ENCODE results near the gene RGS7BP.
"Not testable (repeated sequence)": the region's sequence is repeated elsewhere in the genome, so short reads cannot be mapped to it uniquely, and the experiment has no call there.

The RGS7BP gene

DNA sequence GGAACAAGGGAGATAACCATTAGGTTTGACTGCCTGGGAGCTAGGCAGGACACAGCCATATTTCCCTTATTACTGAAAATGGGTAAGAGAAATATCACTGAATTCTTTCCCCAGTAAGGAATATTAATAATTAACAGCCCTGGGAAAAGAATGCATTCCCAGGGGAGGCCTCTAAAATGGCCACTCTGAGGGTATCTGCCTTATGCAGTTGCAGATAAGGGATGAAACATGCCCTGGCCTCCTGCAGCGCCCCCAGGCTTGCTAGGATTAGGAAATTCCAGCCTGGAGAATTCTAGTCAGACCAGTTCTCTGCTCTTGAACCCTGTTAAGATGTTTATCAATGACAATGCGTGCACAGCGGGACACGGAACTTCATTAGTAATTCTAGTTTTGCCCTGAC lies 52.8 kb downstream of the RGS7BP start:
- not testable (repeated sequence) for DNase-seq (ENCODE audit: low read depth)

DNA sequence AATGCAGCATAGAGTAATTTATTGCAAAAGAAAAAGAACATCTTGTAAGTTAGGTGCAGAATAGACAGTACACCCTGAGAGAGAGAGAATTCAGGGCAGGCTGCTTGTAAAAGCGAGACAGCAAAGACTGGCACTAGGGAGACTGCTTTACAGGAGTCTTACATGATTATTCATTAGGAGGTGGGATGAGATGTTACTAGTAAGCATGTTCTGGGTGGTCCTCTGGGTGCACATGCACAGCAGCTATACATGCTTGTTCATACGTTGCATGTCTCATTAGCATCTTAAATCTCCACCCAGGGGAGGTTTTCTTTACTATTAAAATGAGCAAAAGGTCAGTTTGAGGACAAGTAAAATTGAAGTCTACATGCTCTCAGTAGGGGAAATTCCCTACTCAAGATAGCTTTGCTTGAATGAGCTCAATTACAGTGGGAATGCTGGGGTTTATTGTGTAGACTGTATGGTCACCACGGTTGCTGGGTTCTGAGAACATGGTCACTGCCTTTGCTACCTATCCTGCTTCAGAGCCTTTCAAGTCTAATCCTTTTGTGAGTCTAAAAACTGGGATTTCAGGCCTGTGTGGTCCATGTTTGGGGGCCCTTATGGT lies 60.6 kb downstream of the RGS7BP start:
- DNase-seq (ENCODE audit: low read depth), result no peak

DNA sequence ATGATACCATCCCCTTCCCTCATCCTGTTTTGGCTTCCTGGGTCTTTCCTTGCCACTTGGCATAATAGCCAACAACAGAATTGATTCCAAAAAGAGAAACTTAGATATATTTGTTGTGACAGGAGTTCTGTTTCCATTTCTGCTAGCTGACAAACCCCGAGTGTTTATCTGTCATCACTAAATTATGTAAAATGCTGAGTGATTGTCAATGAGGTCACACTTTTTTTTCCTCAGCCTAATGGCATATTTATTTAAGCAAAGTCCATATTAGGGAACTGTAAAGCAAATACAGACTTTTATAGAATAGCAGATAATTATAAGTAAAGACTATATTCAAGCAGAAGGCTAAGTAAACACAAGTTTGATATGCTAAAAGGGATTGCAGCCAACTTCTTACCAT lies 64.0 kb downstream of the RGS7BP start:
- no peak for DNase-seq (ENCODE audit: low read depth)

DNA sequence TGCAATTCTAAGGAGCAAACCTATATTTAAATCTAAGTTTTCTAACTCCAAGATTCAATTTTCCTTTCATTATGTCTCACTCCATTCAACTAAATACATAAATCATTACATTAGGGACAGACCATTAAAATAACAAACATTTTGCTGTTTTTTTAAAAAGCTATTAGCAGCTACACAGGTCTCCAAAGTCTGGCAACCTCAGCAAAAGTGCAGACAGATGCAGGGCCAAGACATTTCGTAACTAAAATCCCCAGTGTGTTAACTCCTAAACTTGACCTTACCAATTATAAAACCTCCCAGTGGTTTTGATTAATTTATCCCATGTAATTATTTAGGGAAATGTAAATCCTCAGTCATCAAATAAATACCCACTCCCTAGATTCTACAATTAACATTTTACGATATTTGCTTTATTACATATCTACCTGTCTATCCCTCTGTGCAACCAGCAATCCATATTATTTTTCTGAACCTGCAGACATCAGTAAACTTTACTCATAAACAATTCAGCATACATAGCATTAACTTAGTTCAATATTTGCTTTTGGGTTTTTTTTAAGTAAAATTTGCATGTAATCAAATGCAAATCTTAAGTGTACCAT lies 64.7 kb downstream of the RGS7BP start:
- no peak for DNase-seq (ENCODE audit: low read depth)

DNA sequence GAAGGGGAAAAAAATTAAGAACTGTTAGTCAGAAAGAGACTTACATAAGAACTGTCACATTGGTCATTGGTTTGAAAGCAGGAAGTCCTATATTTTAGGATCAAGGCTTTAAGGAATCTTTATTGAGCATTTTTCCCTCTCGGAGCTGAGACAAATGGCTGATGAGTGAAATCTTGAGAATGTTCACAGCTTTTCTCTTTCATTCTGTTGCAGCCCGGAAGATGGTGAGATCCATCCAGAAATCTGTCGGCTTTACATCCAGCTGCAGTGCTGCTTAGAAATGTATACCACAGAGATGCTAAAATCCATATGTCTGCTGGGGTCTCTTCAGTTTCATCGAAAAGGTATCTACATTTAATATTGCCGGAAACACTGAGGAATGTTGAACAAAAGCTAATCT lies 69.7 kb downstream of the RGS7BP start:
- no peak for DNase-seq (ENCODE audit: low read depth)

DNA sequence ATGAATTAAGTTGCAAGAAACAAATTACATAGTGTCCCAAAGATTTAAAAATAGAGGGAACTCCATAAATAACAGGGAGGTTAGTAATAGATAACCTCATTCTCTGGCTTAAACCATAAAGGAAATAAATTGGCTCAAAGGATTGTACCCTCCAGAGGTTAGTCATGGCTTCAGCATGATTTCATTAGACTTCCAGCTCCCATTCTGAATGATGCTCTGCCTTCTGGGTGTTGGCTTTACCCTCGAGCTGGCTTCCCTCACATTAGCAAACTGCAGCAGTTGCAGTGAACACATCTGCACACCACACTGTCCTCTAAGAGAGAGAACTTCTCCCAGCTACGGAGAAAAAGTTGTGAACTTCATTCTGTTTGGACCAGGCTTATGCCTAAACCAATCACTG lies 70.4 kb downstream of the RGS7BP start:
- DNase-seq (ENCODE audit: low read depth), result no peak

DNA sequence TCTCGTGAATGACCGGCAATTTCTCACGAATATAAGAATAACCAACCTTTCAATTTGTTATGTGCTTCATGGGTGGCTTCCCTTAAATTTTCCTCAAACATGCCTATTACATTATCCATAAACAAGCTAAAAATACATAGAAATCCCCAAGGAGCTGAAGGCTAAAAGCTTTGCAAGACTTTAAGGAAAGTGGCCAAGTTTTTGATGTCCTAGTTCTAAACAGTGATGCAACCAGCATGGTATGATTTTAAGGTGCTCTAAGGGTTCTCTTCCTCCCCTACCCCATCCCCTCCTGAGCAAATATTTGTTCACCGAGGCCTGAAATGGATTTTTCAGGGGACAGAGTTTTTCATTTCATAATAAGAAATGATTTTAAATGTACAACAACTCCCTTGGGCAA lies 79.8 kb downstream of the RGS7BP start:
- DNase-seq (ENCODE audit: low read depth), result no peak

DNA sequence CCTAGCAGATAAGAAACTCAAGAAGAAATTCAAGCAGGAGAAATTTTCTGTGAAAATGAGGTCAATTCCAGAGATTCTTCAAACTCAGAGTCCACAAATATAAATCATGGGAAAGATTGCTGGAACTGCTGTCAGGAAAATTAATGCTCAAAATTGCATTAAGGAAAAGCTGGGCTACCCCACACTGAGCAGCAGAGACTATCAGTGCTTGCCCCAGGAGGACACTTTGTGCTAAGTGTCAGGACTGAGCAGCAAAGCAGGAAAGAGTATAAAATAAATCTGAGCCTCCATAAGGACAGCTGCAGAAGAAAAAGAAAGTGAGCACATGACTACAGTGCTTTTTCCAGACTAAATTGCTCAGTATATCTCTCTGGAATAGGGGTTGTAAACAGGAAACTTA lies 81.6 kb downstream of the RGS7BP start:
- no peak for DNase-seq (ENCODE audit: low read depth)

DNA sequence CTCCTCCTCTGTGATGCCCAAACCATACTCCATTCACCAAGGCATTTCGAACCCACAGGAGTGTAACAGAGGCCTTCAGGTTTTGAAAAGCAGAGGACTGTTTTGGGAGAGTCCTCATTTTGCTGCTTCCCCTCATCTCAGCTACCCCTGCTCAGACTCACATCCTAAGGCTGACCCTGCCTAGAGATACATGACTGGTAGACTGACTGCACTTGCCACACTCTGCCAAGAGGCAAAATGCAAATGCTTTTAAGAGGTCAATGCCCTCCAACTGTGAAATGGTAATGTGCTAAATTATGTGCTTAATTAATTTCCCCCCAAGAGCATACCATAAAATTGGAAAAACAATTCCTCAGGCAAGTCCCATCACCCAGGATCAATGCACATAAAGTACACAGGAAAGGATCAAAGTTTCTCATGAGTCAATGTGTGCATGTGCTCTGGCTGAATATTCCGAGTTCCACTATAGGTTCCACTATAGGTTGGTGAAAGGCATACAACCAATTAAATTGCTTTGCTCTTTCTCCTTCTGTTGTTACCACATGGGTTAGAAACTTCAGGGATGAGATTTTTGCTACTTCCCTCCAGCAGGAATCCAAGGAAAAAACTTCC lies 87.0 kb downstream of the RGS7BP start:
- DNase-seq (ENCODE audit: low read depth), result no peak

DNA sequence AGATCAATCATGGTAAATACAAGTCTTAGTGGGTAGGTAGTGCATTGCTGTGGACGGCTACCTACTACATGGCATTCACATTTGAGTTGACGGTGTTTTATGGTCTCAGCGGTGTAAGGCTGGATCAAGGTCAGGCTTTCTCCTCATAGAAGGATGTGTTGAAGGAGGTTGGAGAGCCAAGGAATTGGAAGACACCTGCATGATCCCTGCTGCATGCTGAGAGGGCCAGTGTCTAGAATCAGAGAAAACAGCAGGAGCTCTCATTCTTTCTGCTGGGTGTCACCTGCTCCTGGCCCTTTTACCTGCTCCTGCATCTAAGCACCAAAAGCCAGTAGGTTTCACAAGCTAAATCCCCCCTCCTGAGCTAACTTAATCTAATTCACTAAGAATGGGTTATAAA lies 88.2 kb downstream of the RGS7BP start:
- DNase-seq (ENCODE audit: low read depth), result no peak

DNA sequence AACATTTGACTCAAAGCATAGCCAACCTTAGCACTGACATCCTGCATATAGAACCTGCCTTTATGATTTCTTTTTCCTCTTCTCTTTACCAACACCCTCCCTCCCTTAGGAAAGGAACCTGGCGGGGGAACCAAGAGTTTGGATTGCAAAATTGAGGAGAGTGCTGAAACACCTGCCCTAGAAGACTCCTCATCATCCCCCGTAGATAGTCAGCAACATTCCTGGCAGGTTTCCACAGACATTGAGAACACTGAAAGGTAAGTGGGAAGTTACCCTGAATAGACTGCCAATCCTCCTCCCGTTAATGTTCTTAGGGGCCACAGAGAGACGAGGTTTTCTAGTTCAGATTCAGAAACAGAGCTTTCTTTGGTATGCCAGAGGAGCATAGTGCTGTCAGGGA lies 88.8 kb downstream of the RGS7BP start:
- no peak for DNase-seq (ENCODE audit: low read depth)

DNA sequence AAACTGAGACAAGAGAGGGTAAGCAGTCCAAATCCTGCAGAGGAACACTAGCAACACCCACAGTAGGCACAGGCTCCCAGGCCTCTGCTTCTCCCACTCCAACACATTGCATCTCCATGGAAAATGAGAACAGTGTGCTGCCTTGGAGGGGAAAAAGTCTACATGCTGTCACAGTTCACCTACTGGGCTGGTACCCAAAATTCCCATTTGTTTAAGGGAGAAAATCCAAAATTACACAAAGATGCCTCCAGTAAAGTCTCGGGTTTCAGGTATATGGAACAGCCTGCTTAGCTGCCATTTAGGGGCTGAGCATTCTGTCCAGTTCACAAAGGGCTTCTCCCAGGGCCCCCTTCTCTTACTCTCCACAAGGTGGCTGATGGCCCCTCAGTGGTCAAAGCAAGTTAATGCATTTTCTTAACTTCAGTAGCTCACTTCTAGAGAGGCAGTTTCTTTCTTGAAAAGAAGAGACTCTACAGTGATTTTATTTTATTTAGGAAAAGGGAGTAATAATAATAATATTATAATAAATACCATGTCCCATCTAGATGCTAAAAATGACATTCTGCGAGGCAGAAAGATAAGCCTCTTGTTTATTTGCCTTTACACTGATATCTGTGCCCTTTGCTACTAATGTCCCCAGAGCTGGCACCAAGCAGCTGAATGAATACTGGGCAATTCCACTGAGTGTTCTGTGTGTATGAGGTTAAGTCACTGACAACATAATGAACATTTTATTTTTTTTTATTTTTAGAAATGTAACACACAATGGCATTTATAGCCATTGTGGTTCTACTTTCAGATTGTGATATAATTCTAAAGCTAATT lies 89.4 kb downstream of the RGS7BP start:
- no peak for DNase-seq (ENCODE audit: low read depth)

DNA sequence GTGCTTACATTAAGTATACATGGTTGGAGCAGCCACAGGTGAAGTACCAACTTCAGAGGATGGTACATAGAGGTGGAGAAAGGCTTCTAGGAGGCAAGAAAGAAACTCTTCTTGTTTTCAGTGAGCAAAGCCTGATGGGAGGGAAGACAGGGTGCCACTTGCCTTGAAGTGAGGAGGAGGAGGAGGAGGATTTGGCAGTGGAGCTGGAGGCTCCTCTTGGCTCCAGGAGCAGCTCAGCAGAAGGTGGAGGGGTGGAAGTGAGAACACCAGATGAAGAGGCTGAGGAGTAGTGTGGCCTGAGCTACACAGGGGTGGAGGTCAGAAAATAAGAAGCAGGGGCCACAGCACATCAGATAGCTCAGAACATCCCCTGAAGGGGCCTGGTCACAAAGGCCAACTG lies 93.4 kb downstream of the RGS7BP start:
- no peak for DNase-seq (ENCODE audit: low read depth)

DNA sequence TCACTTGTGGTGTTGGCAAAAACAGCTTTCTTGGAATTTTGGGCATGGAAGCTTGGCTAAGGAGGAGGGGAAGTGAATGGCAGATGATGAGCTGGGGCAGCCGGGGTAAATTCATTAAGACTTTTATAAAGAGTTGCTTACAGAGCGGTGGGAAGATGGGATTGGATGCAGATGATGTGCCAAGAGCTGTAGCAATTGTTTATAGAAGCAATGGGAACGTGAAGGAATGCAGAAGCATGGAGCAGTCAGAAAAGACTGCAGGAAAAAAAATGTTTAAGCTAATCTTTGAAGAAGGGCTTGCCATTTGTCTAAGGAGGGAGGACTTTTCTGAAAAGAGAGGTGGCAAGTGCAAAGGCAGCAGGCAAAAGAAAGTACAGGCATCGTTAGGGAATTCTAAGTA lies 97.9 kb downstream of the RGS7BP start:
- DNase-seq (ENCODE audit: low read depth), result no peak

DNA sequence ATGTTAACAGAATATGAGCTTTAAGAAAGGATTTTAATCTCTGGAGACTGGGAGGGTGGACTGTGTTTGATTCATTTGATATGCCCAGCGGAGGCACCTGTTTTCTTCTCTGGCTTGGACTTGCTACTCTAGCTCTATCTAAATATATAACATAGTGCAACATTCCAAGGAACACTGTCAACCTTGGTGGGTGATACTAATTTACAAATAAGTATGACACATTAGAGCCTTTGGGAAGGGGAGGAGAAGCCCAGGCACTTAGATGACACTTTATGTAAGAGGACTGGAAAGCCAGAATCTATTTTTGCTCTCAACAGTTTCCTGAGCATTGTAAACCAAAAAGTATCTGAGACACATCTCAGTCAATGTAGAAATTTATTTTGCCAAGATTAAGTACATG lies 101.1 kb downstream of the RGS7BP start:
- DNase-seq (ENCODE audit: low read depth), result no peak

DNA sequence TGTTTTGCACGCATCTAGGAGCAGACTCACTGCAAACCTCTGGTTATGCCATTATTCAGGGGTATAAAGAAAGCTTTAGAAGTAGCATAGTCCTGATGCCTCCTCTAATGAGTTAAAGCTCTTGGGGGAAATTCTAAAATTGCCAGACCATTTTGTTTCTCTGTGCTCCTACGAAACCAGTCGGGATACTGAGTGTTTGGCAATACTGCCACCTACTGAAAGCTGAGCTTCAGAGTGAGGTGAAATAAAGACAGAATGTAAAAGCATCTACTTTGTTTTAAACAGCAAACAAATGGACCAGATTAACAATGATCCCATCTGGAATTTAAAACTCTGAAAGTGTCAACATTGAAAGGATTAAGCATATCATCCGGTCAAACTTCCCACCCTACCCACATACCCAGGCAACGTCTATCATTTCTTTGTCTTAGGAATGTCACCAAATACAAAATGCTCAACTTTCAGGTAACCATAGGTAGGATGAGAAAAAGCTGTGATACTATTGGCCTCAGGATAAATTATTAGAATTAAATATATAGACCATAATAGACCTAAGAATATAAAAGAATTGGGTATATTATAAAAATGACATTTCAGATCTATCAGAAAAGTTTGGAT lies 106.6 kb downstream of the RGS7BP start:
- no peak for DNase-seq (ENCODE audit: low read depth)

DNA sequence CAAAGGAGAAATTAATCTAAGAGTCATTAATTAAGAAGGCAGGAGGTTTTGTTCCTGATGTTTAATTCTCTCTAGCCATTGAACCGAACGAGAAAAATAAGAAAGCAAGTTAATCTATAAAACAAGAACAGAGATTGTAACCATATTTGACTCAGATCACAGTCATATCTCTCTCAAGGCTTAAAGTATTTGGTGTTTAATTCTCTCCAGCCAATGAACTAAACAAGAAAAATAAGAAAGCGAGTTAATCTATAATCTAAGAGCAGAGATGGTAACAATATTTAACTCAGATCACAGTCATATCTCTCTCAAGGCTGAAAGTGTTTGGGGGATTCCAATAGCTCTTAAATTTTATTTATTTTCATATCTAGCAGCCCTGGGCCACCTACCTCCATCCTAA lies 110.1 kb downstream of the RGS7BP start:
- DNase-seq (ENCODE audit: low read depth), result no peak

DNA sequence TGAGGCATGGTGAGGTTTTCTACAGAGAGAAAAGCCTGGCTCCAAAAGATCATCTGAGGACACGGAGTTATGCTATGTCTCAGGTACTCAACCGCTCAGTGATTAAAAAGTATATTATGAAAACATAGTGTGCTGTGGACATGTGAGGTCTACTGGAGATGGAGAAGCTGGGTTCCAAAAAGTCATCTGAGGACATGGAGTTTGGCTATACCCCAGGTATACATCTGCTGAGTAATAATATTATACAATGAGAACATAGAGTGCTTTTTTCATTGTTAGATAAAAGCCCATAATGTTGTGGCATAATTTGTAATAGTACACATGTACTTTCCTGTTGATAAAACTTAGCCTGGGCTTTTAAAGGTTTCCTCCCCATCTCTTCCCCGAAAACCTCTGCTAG lies 113.8 kb downstream of the RGS7BP start:
- no peak for DNase-seq (ENCODE audit: low read depth)

DNA sequence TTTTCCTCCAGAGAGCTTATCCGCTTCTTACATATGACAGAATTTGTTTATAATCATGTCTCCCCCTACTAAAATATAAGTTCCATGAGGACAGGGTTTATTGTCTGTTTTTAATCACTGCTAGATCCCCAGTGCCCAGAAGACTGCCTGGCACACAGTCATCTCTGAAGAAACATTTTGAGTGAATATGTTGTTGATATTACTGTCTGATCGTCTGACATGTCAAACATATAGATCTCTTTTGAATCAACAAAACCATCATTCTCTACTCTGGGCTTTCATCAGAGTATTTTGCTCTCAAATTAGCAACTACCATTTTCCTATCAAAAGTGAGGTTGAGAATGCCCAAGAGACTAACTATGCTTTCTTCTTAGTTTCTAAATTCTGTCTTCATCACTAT lies 117.2 kb downstream of the RGS7BP start:
- DNase-seq (ENCODE audit: low read depth), result no peak

DNA sequence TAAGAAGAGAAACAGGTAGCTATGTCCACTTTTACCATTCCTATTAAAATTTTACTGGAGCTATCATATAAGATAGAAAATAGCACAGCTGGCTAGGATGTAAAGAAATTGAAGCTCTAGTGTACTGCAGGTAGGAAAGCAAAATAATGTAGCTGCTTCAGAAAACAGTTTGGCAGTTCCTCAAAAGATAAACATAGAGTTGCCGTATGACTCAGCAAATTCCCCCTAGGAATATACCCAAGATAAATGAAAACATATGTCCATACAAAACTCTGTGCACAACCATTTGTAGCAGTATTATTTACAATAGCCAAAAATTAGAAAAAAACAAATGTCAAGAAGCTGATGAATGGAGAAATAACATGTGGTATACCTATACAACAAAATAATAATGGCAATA lies 119.9 kb downstream of the RGS7BP start:
- DNase-seq (ENCODE audit: low read depth), result no peak

DNA sequence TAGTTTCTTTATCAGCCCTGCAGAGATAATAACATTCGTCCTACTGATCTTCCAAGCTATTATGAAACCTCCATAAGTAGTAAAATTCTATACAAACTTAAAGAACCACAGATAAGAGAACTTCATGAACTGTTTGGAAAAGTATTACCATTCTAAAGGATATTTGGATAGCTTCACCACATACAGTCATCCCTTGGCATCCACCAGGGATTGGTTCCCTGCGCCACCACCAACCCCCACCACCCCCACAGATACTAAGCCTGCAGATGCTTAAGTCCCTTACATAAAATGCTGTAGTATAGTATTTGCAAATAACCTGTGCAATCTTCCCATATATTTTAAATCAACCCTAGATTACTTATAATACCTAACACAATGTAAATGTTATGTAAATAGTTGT lies 123.1 kb downstream of the RGS7BP start:
- DNase-seq (ENCODE audit: low read depth), result no peak

DNA sequence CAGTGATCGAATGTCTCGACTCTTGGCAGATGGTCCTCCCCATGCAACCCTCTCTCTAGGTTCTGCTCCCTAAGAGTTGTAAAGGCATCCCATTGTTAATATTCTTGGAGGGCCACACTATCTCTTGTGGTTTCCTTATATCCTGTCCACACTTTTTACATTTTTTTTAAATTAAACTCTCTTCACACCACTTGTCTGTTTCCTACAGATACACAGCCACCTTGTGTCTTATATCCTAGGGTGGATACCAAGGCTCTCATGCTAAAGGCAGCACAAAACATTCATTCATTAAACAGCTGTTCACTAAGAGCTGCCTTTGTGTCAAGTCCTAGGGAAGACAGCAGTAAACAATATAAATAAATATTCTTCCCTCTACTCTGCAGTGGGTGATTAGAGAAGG lies 124.0 kb downstream of the RGS7BP start:
- DNase-seq (ENCODE audit: low read depth), result no peak

DNA sequence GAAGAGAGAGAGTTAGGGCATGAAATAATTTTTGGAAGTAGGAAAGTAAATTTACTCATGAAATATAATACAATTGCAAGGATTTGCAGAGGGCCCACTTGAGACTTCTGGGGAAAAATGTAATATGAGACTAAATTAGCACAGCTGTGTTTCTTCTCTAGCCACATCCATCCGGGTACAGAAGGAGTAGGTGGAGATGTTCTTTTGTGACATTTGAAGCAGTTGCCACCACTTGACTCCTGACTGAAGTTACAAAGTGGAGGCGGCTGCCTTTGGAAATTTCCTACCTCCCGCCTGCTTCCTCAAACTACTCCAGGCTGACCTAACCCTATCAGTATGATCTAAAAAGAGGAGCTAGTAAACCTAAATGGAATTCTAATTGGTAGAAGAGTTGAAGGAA lies 126.4 kb downstream of the RGS7BP start:
- no peak for DNase-seq (ENCODE audit: low read depth)
